Parathyroid adenoma (tissue), 2 donors: ENCODE measurements around the gene PKN3.
"Not testable (repeated sequence)": the region's sequence is repeated elsewhere in the genome, so short reads cannot be mapped to it uniquely, and the experiment has no call there.

ENCODE experiments used
- H2AFZ ChIP-seq: fragments of 300-600 bp; sonication (generic); one replicate; pipeline ENCODE4 v1.7.0; 2017; ENCODE audit warnings: antibody characterized with exemption, mild to moderate bottlenecking
- H3K27ac ChIP-seq: fragments of 300-600 bp; sonication (generic); one replicate; pipeline ENCODE4 v1.7.0; 2017
- H3K27me3 ChIP-seq: fragments of 300-600 bp; sonication (generic); one replicate; pipeline ENCODE4 v1.7.0; 2017; ENCODE audit warnings: low read length; ENCODE audit not compliant: control insufficient read depth, insufficient read depth
- H3K36me3 ChIP-seq: fragments of 300-600 bp; sonication (generic); one replicate; pipeline ENCODE4 v1.7.0; 2017; ENCODE audit warnings: low read length; ENCODE audit not compliant: control insufficient read depth, insufficient read depth
- H3K4me1 ChIP-seq: fragments of 300-600 bp; sonication (generic); one replicate; pipeline ENCODE4 v1.7.0; 2017; ENCODE audit warnings: control low read depth
- H3K4me2 ChIP-seq: fragments of 300-600 bp; sonication (generic); one replicate; pipeline ENCODE4 v1.7.0; 2017; ENCODE audit warnings: low read length
- H3K4me3 ChIP-seq: fragments of 300-600 bp; sonication (generic); one replicate; pipeline ENCODE4 v1.7.0; 2017; ENCODE audit warnings: low read depth, low read length
- H3K79me2 ChIP-seq: fragments of 300-600 bp; sonication (generic); one replicate; pipeline ENCODE4 v1.7.0; 2017; ENCODE audit warnings: control low read depth
- H3K9ac ChIP-seq: fragments of 300-600 bp; sonication (generic); one replicate; pipeline ENCODE4 v1.7.0; 2017; ENCODE audit warnings: mild to moderate bottlenecking
- H3K9me3 ChIP-seq: fragments of 300-600 bp; sonication (generic); one replicate; pipeline ENCODE4 v1.7.0; 2017; ENCODE audit warnings: low read length; ENCODE audit not compliant: control insufficient read depth
- TF ChIP-seq, protein P1 (sequence below): fragments of 300-600 bp; sonication (generic); IDR thresholded peaks from one replicate; pipeline ENCODE4 v1.7.0; 2017; ENCODE audit warnings: antibody characterized with exemption, mild to moderate bottlenecking
- donor health status: primary hyperparathyroidism.

Gene PKN3

GRCh38 chr9:128689820-128690683 is 12.3 kb upstream of the PKN3 start:
- H3K9ac ChIP-seq: no peak overlapping the region
- peaks cover 5% of the 10 kb centered on the region for H3K79me2 ChIP-seq
- TF ChIP-seq, protein P1, sequence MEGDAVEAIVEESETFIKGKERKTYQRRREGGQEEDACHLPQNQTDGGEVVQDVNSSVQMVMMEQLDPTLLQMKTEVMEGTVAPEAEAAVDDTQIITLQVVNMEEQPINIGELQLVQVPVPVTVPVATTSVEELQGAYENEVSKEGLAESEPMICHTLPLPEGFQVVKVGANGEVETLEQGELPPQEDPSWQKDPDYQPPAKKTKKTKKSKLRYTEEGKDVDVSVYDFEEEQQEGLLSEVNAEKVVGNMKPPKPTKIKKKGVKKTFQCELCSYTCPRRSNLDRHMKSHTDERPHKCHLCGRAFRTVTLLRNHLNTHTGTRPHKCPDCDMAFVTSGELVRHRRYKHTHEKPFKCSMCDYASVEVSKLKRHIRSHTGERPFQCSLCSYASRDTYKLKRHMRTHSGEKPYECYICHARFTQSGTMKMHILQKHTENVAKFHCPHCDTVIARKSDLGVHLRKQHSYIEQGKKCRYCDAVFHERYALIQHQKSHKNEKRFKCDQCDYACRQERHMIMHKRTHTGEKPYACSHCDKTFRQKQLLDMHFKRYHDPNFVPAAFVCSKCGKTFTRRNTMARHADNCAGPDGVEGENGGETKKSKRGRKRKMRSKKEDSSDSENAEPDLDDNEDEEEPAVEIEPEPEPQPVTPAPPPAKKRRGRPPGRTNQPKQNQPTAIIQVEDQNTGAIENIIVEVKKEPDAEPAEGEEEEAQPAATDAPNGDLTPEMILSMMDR: no peak
- H3K27ac ChIP-seq: peak overlapping the region; percentile 12
- no peaks in the 10 kb centered on the region for H3K36me3 ChIP-seq
- peak overlapping the region; percentile 82 for H3K4me2 ChIP-seq
- peak overlapping the region; percentile 61 for H3K4me3 ChIP-seq
- no peaks in the 10 kb centered on the region for H3K9me3 ChIP-seq
- no peaks in the 10 kb centered on the region for H3K27me3 ChIP-seq
- H2AFZ ChIP-seq: no peak overlapping the region
- H3K4me1 ChIP-seq: no peaks in the 10 kb centered on the region

DNA sequence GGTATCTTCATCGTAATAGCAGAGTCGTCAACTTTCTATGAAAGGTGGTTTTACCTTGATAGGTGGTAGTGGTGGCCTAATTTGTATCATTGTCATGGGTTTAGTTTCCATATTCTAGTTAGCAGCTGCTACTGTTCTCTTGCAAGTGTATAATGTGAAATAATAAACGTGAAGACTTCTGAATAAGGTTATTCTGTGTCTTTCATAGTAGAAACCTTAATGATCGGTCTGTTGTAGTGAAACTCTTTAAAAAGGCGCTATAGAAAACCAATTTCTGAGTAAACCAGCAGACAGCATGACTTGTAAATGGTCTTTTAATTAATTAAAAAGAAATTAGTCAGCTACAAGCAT is 11.6 kb upstream of the PKN3 start:
- Histone ChIP-seq H3K9me3 (no peaks in the 10 kb centered on the region), H3K9ac (no peak overlapping the region), H3K36me3 (no peaks in the 10 kb centered on the region), H3K27ac (peak overlapping the region; percentile 12), H3K79me2 (peaks cover 5% of the 10 kb centered on the region), H3K4me3 (peak overlapping the region; percentile 61), H3K4me2 (peak overlapping the region; percentile 82), H3K27me3 (no peaks in the 10 kb centered on the region), H2AFZ (no peak overlapping the region), H3K4me1 (no peaks in the 10 kb centered on the region)
- TF ChIP-seq, protein P1: no peak

GRCh38 chr9:128693738-128694137 is 8.6 kb upstream of the PKN3 start:
- H3K4me2 ChIP-seq, H3K27ac ChIP-seq, H3K4me3 ChIP-seq, H3K27me3 ChIP-seq, H3K36me3 ChIP-seq, H3K9me3 ChIP-seq, H2AFZ ChIP-seq, H3K9ac ChIP-seq, H3K4me1 ChIP-seq, H3K79me2 ChIP-seq: not testable (repeated sequence)

DNA sequence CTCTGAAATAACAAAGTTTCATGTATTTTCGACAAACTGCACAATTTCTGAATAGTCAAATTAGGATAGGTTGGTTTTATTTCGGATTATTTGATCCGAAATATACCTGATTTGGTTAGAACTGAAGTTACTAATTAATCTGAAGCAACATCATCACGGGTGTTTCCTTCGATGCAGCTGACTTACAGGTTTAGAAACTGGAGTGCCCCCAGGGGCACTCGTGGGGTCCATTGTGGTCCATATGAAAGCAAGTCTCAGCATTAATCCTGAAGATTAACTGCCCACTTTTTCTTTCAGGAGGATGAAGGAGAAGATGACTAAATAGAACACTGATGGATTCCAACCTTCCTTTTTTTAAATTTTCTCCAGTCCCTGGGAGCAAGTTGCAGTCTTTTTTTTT is 8.0 kb upstream of the PKN3 start:
- Histone ChIP-seq H3K4me3 (no peak overlapping the region), H3K4me2 (no peak overlapping the region), H3K27ac (no peak overlapping the region), H3K9me3 (no peaks in the 10 kb centered on the region), H3K36me3 (no peaks in the 10 kb centered on the region), H3K4me1 (no peaks in the 10 kb centered on the region), H3K9ac (no peak overlapping the region), H3K27me3 (no peaks in the 10 kb centered on the region), H3K79me2 (peaks cover 5% of the 10 kb centered on the region), H2AFZ (no peak overlapping the region)
- TF ChIP-seq, protein P1: no peak

- H3K79me2 ChIP-seq: no peaks in the 10 kb centered on the region
- no peaks in the 10 kb centered on the region for H3K9me3 ChIP-seq
- H3K4me3 ChIP-seq: no peak overlapping the region
- H3K9ac ChIP-seq: no peak overlapping the region
- H3K36me3 ChIP-seq: no peaks in the 10 kb centered on the region
- H3K27ac ChIP-seq: no peak overlapping the region
- no peak overlapping the region for H3K4me2 ChIP-seq
- TF ChIP-seq, protein P1: no peak
- H2AFZ ChIP-seq: no peak overlapping the region
- H3K27me3 ChIP-seq: no peaks in the 10 kb centered on the region
- H3K4me1 ChIP-seq: no peaks in the 10 kb centered on the region
Observed at GRCh38 chr9:128696923-128697707, 5.2 kb upstream of the PKN3 start.

DNA sequence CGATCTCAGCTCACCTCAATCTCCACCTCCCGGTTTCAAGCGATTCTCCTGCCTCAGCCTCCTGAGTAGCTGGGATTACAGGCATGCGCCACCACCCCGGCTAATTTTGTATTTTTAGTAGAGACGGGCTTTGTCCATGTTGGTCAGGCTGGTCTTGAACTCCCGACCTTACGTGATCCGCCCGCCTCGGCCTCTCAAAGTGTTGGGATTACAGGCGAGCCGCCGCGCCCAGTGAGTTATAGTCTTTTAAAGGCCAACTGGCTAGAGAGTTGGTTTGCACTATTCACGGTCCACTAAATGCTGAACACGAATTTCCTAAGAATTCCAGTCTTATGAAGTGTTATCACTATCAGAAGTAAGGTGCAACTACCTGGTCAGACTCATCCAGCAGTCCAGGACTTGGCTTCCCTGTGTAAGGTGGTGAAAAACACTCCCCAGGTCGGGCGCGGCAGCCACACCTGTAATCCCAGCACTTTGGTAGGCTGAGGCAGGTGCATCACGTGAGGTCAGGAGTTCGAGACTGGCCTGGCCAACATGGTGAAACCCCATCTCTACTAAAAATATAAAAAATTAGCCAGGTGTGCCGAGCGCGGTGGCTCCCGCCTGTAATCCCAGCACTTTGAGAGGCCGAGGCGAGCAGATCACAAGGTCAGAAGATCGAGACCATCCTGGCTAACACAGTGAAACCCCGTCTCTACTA is 3.1 kb upstream of the PKN3 start:
- H3K27ac ChIP-seq, H3K4me2 ChIP-seq, H3K79me2 ChIP-seq, H3K4me3 ChIP-seq, H3K4me1 ChIP-seq, H3K36me3 ChIP-seq, H3K9me3 ChIP-seq, H2AFZ ChIP-seq, H3K9ac ChIP-seq, H3K27me3 ChIP-seq: not testable (repeated sequence)
